Loucy (cell line): ENCODE measurements around the gene KREMEN1.

ENCODE experiments used
- EZH2phosphoT487 ChIP-seq: fragments of 200-600 bp; IDR thresholded peaks from 2 replicates; pipeline ENCODE4 v1.6.1; 2018; ENCODE audit warnings: antibody characterized with exemption, mild to moderate bottlenecking, moderate library complexity, borderline replicate concordance
- TF ChIP-seq, protein P1 (sequence below): fragments of 200-600 bp; sonication (generic); conservative IDR thresholded peaks from 2 replicates; pipeline ENCODE4 v1.5.1; 2014; ENCODE audit warnings: mild to moderate bottlenecking, antibody characterized with exemption, low read length

DNA sequence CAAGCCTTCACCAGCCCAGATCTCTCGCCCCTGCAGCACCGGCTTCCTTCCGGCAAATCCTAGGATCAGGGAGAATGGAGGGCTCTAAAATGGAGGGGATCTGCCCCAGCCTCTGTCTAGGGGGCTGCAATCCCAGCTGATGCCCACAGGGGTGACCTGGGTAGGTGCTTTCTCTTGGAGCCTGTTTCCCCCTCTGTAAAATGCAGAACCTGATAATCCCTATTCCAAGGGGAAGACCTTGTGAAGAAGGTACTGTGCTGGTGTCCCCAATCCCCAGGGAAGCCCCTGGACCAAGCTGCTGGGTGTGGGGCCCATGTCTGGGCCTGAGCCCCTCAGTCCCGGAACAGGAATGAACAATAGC lies 135.6 kb downstream of the KREMEN1 start:
- TF ChIP-seq, protein P1, sequence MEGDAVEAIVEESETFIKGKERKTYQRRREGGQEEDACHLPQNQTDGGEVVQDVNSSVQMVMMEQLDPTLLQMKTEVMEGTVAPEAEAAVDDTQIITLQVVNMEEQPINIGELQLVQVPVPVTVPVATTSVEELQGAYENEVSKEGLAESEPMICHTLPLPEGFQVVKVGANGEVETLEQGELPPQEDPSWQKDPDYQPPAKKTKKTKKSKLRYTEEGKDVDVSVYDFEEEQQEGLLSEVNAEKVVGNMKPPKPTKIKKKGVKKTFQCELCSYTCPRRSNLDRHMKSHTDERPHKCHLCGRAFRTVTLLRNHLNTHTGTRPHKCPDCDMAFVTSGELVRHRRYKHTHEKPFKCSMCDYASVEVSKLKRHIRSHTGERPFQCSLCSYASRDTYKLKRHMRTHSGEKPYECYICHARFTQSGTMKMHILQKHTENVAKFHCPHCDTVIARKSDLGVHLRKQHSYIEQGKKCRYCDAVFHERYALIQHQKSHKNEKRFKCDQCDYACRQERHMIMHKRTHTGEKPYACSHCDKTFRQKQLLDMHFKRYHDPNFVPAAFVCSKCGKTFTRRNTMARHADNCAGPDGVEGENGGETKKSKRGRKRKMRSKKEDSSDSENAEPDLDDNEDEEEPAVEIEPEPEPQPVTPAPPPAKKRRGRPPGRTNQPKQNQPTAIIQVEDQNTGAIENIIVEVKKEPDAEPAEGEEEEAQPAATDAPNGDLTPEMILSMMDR = peak; percentile 54
- TF ChIP-seq EZH2phosphoT487 = no peak
